Right ventricle myocardium superior (tissue), 1 donor: Measurements from ENCODE around the gene SNX11. TPM values are rescaled to one million over a fixed set of nuclear protein-coding genes. Genes with fewer than 3 reads are reported as not detected.
"Not testable (repeated sequence)": the region's sequence is repeated elsewhere in the genome, so short reads cannot be mapped to it uniquely, and the experiment has no call there.

Source experiments
- ATAC-seq: fragments of 200-7000 bp; cut with Tn5 transposase; one replicate; pipeline ENCODE4 v1.9.1; 2020; ENCODE audit warnings: mild to moderate bottlenecking; ENCODE audit not compliant: poor library complexity
- DNase-seq: peaks from one replicate; pipeline ENCODE4 v3.0.0-alpha.2; 2020
- intact Hi-C: fragments of 100-400 bp; cut with DNase I; formaldehyde crosslinking; loops from one replicate; pipeline ENCODE4 v1.11.2; 2022
- long read RNA-seq: library from polyadenylated mRNA; unstranded; transcript quantifications from one replicate; pipeline ENCODE4 v2.0.0, GENCODE V29; 2021
- total RNA-seq: library from RNA; stranded (reverse); fragmentation: NEBNext Ultra II Directional; extraction: Animal tissue kit (Norgen Biotek cat#: 25700); gene quantifications from one replicate; pipeline ENCODE4 v1.2.1, GENCODE V29; 2021
- donor health status: DM: no; HTN: yes; CAD: no; lungs with severe emphysema.

SNX11 gene
- 11.8 TPM for total RNA-seq
- long read RNA-seq, transcript SNX11-201 (7 exons, 2,315 nt): major isoform, 21 of 28 reads
- long read RNA-seq, partial matches to known transcripts: 1 of 28 reads
- long read RNA-seq, other reads (novel, unspliced or antisense): 5 of 28 reads

- DNase-seq (peak; percentile 95), ATAC-seq (peak; percentile 98)
- intact Hi-C loops: no loop called here
These were observed at the start of gene SNX11 for GRCh38 chr17:48107137-48108055. Gene SNX11 (plus strand): TSS chr17:48107766. CDS start chr17:48112044, 4,278 bp downstream.

GRCh38 chr17:48058393-48059124 is 49.0 kb upstream of the SNX11 start:
- intact Hi-C loops: no loop called here
- DNase-seq (no peak), ATAC-seq (no peak)

GRCh38 chr17:48059125-48059668 is 48.4 kb upstream of the SNX11 start:
- DNase-seq: no peak
- no peak for ATAC-seq
- intact Hi-C loops: no loop called here

GRCh38 chr17:48060249-48060648 is 47.3 kb upstream of the SNX11 start:
- DNase-seq (no peak), ATAC-seq (no peak)
- intact Hi-C loops: no loop called here

DNA sequence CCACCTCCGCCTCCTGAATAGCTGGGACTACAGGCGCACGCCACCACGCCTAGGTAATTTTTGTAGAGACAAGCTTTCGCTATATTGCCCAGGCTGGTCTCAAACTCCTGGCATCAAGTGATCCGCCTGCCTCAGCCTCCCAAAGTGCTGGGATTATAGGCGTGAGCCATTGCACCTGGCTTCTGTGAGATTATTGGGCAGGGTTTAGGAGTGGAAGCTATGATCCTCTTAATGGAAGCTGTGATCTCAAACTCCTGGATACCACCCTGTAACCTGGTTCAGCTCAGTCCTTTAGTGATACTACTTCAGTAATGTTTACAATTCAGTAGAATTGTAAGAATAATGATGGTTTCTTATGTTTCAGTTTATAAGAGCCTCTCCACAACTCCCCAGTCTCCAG is 45.3 kb upstream of the SNX11 start:
- DNase-seq: no peak
- ATAC-seq: no peak
- intact Hi-C loops: no loop called here

DNA sequence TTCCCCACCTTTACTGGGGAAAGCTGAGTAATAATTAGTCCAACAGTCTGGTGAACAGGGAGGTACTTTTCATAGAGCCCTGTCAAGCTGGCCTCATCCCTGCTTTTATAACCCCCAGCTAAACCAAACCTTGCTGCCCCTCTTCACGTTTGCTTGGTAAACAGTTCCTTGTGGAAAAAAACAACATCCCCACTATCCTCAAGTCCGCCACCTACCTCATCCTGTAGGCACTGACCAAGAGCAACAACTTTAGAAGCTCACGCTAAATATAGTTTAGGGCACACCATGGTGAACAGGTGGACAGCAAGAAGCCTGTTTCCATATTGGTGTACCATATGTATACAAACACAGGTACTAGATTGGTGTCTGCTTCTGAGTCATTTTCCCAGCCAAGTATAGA is 42.9 kb upstream of the SNX11 start:
- intact Hi-C loops: no loop called here
- ATAC-seq (peak; percentile 8), DNase-seq (no peak)

- intact Hi-C loops: no loop called here
- no peak for ATAC-seq
- DNase-seq: no peak
These were observed 41.4 kb upstream of the SNX11 start for GRCh38 chr17:48066192-48066591.

DNA sequence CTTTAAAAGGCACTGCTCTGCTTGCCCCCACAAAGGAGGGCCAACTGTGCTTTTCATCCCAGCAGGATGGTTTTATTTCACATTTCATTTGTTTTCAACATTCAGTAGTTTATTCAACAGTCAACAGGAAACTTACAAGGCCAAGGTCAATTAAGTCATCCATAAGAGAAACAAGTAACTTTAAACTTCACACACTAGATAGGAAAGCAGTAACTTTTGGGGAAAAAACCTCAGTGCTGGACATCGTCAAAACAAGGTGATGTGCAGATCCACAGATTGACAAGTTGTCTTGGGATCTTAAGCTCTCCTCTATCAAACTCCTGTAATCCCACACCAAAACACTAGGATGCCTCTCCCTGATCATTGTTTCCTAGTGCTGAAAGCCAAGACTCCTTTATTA is 40.9 kb upstream of the SNX11 start:
- ATAC-seq (no peak), DNase-seq (no peak)
- intact Hi-C loops: no loop called here

DNA sequence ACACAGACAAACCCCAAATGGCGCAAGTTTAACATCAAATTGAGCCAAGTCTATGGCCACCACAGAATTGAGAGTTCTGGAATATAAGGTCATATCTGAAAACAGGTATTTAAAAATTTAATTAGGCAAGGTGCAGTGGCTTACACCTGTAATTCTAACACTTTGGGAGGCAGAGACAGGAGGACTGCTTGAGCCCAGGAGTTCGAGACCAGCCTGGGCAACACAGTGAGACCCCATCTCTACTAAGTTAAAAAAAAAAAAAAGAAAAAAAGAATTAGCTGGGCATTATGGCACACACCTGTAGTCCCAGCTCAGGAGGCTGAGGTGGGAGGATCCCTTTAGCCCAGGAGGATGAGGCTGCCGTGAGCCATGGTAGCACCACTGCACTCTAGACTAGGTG is 40.3 kb upstream of the SNX11 start:
- intact Hi-C loops: no loop called here
- ATAC-seq: no peak
- DNase-seq: no peak

GRCh38 chr17:48067808-48068207 is 39.8 kb upstream of the SNX11 start:
- ATAC-seq, DNase-seq, intact Hi-C loops: not testable (repeated sequence)

GRCh38 chr17:48068491-48068961 is 39.0 kb upstream of the SNX11 start:
- no peak for ATAC-seq
- DNase-seq: no peak
- intact Hi-C loops: no loop called here

DNA sequence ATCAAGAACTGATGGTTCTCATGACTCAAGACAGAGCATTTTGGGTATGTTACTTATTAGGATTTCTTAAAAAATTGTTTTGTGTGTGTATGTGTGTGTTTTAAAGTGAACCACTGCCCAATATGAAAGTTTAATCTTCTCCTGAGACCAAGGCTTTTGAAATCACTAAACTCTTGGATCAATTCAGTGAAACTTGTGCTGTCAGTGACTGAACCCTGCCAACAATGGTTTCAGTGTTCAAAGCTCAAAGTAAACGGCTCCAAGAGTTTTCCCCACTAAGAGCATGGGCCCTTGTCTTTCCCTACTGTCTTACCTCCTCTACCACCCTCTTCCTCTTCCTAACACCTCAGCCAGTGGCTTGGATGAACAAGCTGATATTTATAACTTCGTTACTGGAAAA is 37.4 kb upstream of the SNX11 start:
- intact Hi-C loops: no loop called here
- DNase-seq (no peak), ATAC-seq (no peak)

GRCh38 chr17:48071654-48072053 is 35.9 kb upstream of the SNX11 start:
- DNase-seq (no peak), ATAC-seq (no peak)
- intact Hi-C loops: no loop called here

DNA sequence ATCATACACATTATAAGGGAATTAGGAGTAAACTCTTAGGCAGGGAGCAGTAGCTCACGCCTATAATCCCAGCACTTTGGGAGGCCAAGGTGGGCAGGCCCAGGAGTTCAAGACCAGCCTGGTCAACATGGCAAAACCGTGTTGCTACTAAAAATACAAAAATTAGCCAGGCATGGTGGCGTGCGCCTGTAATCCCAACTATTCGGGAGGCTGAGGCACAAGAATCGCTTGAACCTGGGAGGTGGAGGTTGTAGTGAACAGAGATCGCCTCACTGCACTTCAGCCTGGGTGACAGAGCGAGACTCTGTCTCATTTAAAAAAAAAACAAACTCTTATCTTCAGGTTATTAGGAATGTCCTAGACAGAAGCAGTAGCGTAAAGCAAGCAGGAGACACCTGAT is 34.8 kb upstream of the SNX11 start:
- DNase-seq, ATAC-seq, intact Hi-C loops: not testable (repeated sequence)

DNA sequence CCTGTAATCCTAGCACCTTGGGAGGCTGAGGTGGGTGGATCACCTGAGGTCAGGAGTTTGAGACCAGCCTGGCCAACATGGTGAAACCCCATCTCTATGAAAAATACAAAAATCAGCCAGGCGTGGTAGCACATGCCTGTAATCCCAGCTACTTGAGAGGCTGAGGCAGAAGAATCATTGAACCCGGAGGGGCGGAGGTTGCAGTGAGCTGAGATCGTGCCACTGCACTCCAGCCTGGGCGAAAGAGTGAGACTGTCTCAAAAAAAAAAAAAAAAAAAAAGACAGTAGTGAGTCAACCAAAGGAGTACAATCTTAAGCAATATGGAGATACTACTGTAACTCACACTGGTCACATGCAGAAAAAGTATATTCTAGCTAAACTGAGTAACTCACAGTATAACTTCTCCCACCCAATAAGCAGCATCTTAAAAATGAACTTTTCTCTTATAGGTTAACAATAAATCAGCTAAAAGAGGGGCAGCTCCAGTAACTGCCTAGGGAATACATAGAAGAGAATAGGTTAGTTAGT is 33.9 kb upstream of the SNX11 start:
- DNase-seq, ATAC-seq: not testable (repeated sequence)
- intact Hi-C loops: loop anchor here (2.0 kb wide), 1 partner anchor 47 kb away; no protein-coding TSS in a partner anchor

DNA sequence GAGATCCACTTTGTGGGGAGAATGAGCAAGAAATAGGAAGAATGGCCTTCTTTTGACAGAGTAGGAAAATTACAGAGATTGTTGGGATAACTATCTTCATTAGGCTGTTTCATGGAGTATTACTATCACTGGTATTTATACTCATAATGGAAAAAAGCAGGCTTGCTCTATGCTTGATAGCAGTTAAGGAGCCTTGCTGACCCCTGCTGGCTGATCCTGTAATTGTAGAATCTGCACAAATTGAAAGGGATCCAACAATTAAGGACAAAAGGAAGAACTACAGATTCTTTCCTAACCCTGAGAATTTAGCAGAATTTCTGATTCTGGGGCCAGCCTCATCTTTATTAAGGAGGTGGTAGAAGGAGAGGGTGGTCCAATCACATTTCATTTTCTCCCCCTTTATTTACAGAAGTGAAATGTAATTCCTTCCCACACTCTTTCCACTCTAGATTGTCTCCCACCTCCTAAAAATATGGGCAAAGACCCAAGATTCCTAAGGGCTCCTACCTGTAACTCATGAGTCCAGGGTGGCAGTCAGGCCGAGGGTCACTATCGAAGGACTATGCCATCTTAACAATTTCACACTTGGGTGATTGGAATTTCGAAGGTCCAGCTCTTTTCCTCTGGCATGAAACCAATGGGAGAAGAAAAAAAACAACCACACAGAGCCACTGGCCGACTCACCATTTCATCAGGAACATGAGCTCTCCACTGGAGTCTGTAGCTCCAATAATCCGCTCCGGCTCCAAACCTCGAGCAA is 33.1 kb upstream of the SNX11 start:
- intact Hi-C loops: loop anchor here (2.0 kb wide), 1 partner anchor 48 kb away; no protein-coding TSS in a partner anchor
- peak; percentile 86 for ATAC-seq
- DNase-seq: peak; percentile 76

DNA sequence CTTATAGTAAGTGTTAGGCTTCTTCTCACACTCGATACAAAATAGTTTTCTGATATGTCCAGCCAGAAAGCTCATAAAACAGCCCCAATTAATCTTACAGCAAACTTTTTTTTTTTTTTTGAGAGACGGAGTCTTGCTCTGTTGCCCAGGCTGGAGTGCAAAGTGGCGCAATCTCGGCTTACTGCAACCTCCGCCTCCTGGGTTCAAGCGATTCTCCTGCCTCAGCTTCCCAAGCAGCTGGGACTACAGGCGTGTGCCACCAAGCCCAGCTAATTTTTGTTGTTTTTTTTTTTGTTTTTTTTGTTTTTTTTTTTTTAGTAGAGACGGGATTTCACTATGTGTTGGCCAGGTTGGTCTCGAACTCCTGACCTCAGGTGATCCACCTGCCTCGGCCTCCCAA is 30.4 kb upstream of the SNX11 start:
- ATAC-seq, intact Hi-C loops, DNase-seq: not testable (repeated sequence)

DNA sequence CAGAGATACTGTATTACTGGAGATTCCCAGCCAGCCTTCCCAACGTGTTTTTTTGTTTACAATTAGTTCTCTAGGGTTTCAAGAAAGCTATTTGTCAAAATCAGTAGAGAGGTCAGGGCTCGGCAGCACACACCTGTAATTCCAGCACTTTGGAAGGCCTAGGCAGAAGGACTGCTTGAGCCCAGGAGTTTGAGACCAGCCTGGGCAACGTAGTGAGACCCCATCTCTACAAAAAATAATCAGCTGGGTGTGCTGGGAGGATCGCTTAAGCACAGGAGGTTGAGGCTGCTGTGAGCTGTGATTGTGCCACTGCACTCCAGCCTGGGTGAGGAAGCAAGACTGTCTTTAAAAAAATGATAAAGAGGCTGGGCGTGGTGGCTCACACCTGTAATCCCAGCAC is 25.7 kb upstream of the SNX11 start:
- intact Hi-C loops: no loop called here

More for the DNA sequence above, 25.7 kb upstream of the SNX11 start:
- ATAC-seq (no peak), DNase-seq (no peak)
